Smooth muscle cell of the brain vasculature (primary cell): ENCODE data around the gene TRIM46.

Experiments used
- DNase-seq: peaks from one replicate; pipeline ENCODE4 v3.0.0-alpha.2; 2012; ENCODE audit warnings: low read depth, low spot score

TRIM46 gene

GRCh38 chr1:155172732-155173477, 744 bp upstream of the TRIM46 start, which contains the start of gene KRTCAP2:
Gene KRTCAP2 (minus strand): TSS chr1:155173304. CDS start chr1:155173224, 80 bp downstream.
- peak; percentile 85 for DNase-seq

GRCh38 chr1:155174324-155175280, 953 bp downstream of the TRIM46 start:
- DNase-seq: no peak

GRCh38 chr1:155175281-155175926, 1.8 kb downstream of the TRIM46 start:
- no peak for DNase-seq

GRCh38 chr1:155175927-155176371, 2.3 kb downstream of the TRIM46 start:
- no peak for DNase-seq

DNA sequence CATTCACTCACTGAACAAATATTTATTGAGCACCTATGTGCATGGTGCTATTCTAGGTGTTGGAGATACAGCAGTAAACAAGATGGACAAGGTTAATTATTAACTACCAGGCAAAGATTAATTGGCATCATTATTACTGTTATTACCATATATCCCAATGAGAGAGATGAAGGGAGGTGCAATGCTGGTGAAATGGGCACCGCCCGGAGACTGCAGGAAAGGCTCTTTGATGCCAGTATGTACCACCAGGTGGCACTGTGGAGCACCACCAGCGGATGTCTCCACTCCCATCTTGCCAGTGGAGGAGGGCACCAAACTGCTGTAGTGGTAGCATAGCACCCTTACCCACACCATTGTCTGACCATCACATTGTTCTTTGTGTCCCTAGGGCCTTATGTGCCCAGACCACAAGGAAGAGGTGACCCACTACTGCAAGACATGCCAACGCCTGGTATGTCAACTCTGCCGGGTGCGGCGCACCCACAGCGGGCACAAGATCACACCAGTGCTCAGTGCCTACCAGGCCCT, 3.0 kb downstream of the TRIM46 start:
- no peak for DNase-seq

DNA sequence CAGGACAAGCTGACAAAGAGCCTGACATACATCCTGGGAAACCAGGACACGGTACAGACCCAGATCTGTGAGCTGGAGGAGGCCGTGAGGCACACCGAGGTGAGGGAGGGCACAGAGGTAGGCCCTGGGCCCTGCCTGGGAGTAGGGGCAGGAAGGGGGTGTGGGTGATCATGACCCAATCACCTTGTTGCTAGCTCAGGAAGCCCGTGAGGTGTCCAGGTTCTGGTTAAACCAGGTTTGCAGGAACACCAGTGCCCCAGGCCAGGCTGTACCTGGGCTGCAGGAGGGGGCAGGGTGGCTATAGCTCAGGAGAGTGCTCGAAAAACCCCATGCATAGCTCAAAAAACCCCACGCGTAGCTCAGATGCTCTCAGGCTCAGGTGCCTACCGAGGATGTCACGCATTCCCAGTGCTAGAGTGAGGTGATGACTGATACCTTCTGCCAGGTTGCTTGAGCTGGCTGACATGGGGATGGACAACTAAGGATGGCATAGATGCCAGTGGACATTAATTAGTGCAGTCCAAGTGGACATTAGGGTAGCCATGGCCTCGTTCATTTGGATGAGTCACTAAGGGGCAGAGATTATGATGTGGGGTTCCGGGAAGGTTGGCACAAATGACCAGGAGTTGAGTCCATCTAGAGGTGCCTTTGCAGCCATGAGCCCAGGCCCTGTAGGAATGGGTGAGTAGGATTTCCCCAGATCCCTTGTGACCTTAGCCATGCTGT, 3.7 kb downstream of the TRIM46 start:
- DNase-seq: no peak

GRCh38 chr1:155177918-155178281, 4.3 kb downstream of the TRIM46 start:
- no peak for DNase-seq

- DNase-seq: no peak
These were observed 4.9 kb downstream of the TRIM46 start for GRCh38 chr1:155178441-155179111.

DNA sequence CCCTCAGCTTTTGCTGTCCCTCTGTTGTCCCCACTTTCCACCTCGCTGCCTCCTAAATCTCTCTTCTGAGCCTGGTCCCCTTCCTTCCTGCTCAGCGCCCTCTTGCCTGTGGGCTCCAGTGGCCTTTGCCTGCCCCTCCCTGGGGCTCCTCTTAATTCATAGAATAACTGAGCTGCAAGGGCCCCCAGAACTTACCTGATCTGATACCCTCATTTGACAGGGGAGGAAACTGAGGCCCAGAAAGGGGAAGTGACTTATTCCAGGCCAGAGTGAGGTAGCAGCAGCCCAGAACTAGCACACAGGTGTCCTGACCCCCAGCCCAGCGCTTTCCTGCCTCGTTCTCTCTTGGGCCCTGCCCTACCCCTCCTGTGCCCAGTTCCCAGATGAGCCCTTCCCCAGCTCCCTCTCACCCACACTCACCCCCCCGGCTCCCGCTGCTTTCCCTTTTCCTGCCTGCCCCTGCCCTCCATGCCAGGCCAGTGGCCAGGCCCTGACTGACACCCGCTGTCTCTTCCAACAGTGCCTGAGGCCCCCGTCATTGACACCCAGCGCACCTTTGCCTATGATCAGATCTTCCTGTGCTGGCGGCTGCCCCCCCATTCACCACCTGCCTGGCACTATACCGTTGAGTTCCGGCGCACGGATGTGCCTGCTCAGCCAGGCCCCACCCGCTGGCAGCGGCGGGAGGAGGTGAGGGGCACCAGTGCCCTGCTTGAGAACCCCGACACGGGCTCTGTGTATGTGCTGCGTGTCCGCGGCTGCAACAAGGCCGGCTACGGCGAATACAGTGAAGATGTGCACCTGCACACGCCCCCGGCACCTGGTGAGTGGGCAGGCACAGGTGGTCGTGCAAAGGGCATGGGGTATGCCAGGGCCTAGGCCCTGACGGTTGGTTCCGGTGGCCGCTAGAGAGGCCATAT, 5.7 kb downstream of the TRIM46 start:
- DNase-seq: no peak

- DNase-seq: no peak
These were observed 7.9 kb downstream of the TRIM46 start for GRCh38 chr1:155181371-155182051.

DNA sequence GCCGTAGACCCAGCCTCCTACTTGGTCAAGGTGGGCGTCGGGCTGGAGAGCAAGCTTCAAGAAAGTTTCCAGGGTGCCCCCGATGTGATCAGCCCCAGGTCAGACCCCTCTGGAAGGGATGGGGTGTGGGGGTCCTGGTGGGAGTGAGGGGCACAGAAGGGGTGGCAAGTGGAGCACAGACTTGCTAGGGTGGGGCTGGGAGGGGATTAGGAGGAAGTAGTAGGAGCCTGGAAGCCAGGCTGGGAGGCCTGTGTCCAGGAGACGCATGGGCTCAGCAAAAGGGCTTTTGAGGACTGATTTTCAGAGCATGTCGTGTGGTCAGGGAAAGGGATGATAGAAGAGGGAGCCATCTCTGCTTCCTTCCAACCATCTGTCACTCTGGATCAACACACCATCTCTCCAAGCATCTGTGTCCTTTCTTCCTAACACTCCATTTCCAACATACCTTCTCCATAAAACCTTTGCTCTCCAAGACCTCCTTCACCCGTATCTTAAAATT, 8.5 kb downstream of the TRIM46 start:
- DNase-seq: no peak

DNA sequence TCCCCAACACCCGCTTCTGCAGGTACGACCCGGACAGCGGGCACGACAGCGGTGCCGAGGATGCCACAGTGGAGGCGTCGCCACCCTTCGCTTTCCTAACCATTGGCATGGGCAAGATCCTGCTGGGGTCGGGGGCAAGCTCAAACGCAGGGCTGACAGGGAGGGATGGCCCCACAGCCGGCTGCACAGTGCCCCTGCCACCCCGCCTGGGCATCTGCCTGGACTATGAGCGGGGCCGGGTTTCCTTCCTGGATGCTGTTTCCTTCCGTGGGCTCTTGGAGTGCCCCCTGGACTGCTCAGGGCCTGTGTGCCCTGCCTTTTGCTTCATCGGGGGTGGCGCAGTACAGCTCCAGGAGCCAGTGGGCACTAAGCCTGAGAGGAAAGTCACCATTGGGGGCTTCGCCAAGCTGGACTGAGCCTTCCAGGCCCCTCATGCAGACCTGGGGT, 10.1 kb downstream of the TRIM46 start:
- no peak for DNase-seq

GRCh38 chr1:155184351-155184811, 10.7 kb downstream of the TRIM46 start:
- no peak for DNase-seq

- DNase-seq: no peak
These were observed 11.5 kb downstream of the TRIM46 start for GRCh38 chr1:155184835-155185782.

DNA sequence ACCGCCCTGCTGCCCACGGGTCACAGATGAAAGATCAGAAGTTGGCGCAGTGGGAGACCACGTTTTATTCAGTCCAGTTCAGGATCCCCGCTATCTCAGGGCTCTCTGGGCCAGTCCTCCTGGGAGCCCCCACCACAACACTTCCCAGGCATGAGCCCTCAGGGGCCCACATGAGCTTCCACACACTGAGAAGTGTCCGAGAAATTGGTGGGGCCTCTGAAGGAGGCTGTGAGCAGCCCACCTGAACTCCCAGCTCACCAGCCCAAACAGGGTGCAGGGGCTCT, 12.1 kb downstream of the TRIM46 start:
- DNase-seq: no peak

DNA sequence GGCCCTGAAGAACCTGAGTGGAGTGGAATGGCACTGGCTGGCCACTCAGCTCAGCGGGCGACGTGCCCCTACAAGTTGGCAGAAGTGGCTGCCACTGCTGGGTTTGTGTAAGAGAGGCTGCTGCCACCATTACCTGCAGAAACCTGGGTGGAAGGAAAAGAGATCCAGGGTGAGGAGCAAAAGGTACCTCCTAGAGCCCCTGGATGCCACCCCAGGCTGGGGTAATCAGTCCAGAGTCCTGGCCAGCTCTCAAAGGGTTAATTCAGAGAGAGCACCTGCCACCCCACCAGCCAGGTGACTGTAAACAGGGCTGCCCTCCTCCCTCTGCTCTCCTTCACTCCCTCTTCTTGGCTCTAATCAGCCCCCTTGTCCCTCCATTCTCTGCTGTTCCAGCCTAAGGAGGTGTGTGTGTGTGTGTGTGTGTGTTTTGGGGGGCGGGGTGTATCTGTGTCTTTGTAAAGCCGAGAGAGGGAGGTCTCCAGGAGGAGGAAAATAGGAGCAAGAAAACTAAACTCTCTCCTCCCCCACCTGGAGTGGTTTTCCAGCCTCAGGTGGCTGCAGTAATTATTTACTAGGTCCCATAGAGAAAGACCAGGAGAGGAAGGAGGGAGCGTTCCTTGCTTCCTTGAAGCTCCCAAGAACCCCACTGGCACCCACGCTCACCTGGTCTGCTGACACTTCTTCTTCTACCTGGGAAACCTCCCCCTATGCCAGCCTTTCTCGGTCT, 12.6 kb downstream of the TRIM46 start:
- DNase-seq: no peak
